ENCODE measurements around the gene ENTPD5. TPM values are rescaled to one million over a fixed set of nuclear protein-coding genes. Genes with fewer than 3 reads are reported as not detected.

The ENTPD5 gene
- total and polyA plus RNA-seq, 2 donors (not counting 3 experiments of a cell fraction or from before 2014, with no cell fraction given), result 8.4 to 13.0 TPM

DNA sequence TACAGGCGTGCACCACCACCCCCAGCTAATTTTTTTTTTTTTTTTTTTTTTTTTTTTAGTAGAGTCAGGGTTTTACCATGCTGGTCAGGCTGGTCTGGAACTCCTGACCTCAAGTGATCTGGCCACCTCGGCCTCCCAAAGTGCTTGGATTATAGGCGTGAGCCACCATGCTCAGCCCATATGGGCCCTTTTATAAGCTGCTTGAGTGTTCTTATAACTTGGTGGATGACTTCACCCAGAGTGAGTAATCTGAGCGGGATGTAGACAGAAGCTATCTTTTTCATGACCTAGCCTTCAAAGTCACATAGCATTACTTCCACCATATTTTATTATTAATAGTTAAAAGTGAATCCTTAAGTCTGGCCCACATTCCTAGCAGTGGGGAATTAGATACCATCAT, 16.5 kb upstream of the ENTPD5 start:
- H3K4me3 ChIP-seq (replicated peaks in 1 of 3; ENCODE audit: insufficient read depth in 1 of 3, low read depth in 1 of 3, low read length in 3 of 3), result no peak overlapping the region
- no peak overlapping the region for H3K4me2 ChIP-seq (ENCODE audit: insufficient read depth, low read length)
- H3K4me1 ChIP-seq (ENCODE audit: control insufficient read depth, extremely low read depth, insufficient read depth, low read length), result no peaks in the 10 kb centered on the region
- FAIRE-seq (no peak), DNase-seq (ENCODE audit: low read depth, low spot score) (no peak)
- H3K9me3 ChIP-seq (replicated peaks; ENCODE audit: control insufficient read depth, insufficient read depth, low read length), result no peaks in the 10 kb centered on the region
- no peaks in the 10 kb centered on the region for H3K27me3 ChIP-seq (ENCODE audit: control insufficient read depth in 2 of 2, insufficient read depth in 2 of 2, low read length in 2 of 2)
- BruUV-seq (replicated peaks), result no TSS peak
- ChIA-PET POLR2A (no interaction called here), CTCF (interaction anchor here (1.1 kb wide), 1 partner anchor 60 kb away, joined by 4 read pairs; no protein-coding TSS in a partner anchor)
- no peak overlapping the region for H3K9ac ChIP-seq (replicated peaks; ENCODE audit: extremely low read depth, insufficient read depth, low read length)
- dilution Hi-C loops (cut with MboI; ENCODE audit: extremely low pct_ligation_motif_present, low sequenced_read_pairs), result no loop called here
- no peaks in the 10 kb centered on the region for H3K79me2 ChIP-seq (ENCODE audit: control insufficient read depth, insufficient read depth, low read length)
- TF ChIP-seq, protein P1, sequence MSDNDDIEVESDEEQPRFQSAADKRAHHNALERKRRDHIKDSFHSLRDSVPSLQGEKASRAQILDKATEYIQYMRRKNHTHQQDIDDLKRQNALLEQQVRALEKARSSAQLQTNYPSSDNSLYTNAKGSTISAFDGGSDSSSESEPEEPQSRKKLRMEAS (IDR thresholded peaks at IDR 0.05; ENCODE audit: insufficient read depth, insufficient read length), result no peak
- TF ChIP-seq EZH2 (IDR thresholded peaks at IDR 0.05; ENCODE audit: borderline replicate concordance, low read depth, low read length, severe bottlenecking), result no peak
- no peak for TF ChIP-seq MYC (IDR thresholded peaks at IDR 0.05; ENCODE audit: low read depth, low read length)
- TF ChIP-seq CTCF (IDR thresholded peaks at IDR 0.05; ENCODE audit: extremely low read depth in 1 of 2, insufficient read depth in 1 of 2, low read depth in 1 of 2, low read length in 2 of 2), result no peak
- TF ChIP-seq POLR2A (IDR thresholded peaks at IDR 0.05; ENCODE audit: low read depth, low read length), result no peak
- no peak for TF ChIP-seq FOS (IDR thresholded peaks at IDR 0.05; ENCODE audit: borderline replicate concordance, insufficient read depth, low read length)
- TF ChIP-seq JUN (IDR thresholded peaks at IDR 0.05; ENCODE audit: borderline replicate concordance, insufficient read depth, insufficient read length, low read depth), result no peak
- no peak for TF ChIP-seq POLR2AphosphoS5 (IDR thresholded peaks at IDR 0.05; ENCODE audit: insufficient read depth, low read depth, low read length)
- no peak for TF ChIP-seq GATA2 (IDR thresholded peaks at IDR 0.05; ENCODE audit: insufficient read depth, insufficient read length, low read depth, low read length)
- H4K20me1 ChIP-seq (replicated peaks; ENCODE audit: control insufficient read depth, extremely low read depth, insufficient read depth, low read length), result no peaks in the 10 kb centered on the region
- no peaks in the 10 kb centered on the region for H3K36me3 ChIP-seq (ENCODE audit: control insufficient read depth in 2 of 2, extremely low read depth in 1 of 2, insufficient read depth in 2 of 2, low read length in 2 of 2)
- no peak overlapping the region for H3K27ac ChIP-seq (ENCODE audit: insufficient read depth, low read depth, low read length)
- H3K9me1 ChIP-seq (replicated peaks; ENCODE audit: control insufficient read depth, extremely low read depth, insufficient read depth, low read length), result no peaks in the 10 kb centered on the region
- H2AFZ ChIP-seq (ENCODE audit: low read depth, low read length), result no peak overlapping the region
- intact Hi-C loops (cut with micrococcal nuclease), result loop anchor here (5.0 kb wide), 1 partner anchor 83 kb away; the partner anchor contains the start of genes COQ6 and FAM161B
